Measurements from ENCODE around the gene LRRTM4. TPM values are rescaled to one million over a fixed set of nuclear protein-coding genes. Genes with fewer than 3 reads are reported as not detected.

LRRTM4 gene
- total and polyA plus RNA-seq, 2 experiments from 2014 or later = 0.44 to 6.5 TPM

GRCh38 chr2:77296791-77297190 is 225.4 kb downstream of the LRRTM4 start:
- no peak overlapping the region for H3K27ac ChIP-seq
- H3K36me3 ChIP-seq (replicated peaks; ENCODE audit: insufficient read depth, low read depth) = no peaks in the 10 kb centered on the region
- no peak for TF ChIP-seq EZH2phosphoT487 (IDR thresholded peaks at IDR 0.05; ENCODE audit: low read depth, severe bottlenecking, unreplicated experiment)
- no peak for TF ChIP-seq EZH2 (IDR thresholded peaks at IDR 0.05; ENCODE audit: borderline replicate concordance)
- TF ChIP-seq, protein P1, sequence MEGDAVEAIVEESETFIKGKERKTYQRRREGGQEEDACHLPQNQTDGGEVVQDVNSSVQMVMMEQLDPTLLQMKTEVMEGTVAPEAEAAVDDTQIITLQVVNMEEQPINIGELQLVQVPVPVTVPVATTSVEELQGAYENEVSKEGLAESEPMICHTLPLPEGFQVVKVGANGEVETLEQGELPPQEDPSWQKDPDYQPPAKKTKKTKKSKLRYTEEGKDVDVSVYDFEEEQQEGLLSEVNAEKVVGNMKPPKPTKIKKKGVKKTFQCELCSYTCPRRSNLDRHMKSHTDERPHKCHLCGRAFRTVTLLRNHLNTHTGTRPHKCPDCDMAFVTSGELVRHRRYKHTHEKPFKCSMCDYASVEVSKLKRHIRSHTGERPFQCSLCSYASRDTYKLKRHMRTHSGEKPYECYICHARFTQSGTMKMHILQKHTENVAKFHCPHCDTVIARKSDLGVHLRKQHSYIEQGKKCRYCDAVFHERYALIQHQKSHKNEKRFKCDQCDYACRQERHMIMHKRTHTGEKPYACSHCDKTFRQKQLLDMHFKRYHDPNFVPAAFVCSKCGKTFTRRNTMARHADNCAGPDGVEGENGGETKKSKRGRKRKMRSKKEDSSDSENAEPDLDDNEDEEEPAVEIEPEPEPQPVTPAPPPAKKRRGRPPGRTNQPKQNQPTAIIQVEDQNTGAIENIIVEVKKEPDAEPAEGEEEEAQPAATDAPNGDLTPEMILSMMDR (IDR thresholded peaks at IDR 0.05; ENCODE audit: poor library complexity) = no peak
- H3K4me1 ChIP-seq (ENCODE audit: insufficient read depth) = no peaks in the 10 kb centered on the region
- no peak overlapping the region for H2AFZ ChIP-seq
- no peaks in the 10 kb centered on the region for H3K27me3 ChIP-seq
- H3K79me2 ChIP-seq = no peaks in the 10 kb centered on the region
- H3K9me2 ChIP-seq (replicated peaks; ENCODE audit: insufficient read depth) = no peaks in the 10 kb centered on the region
- 88% methylated on average over 5 of the region's 5 CpGs for WGBS (ENCODE audit: low lambda C conversion rate, missing lambda C conversion rate)
- no peaks in the 10 kb centered on the region for H4K20me1 ChIP-seq (ENCODE audit: insufficient read depth, poor library complexity, severe bottlenecking)
- H3K9me3 ChIP-seq (ENCODE audit: low read depth) = no peaks in the 10 kb centered on the region
- no peak overlapping the region for H3K4me3 ChIP-seq
- H3K4me2 ChIP-seq = no peak overlapping the region
- DNase-seq (ENCODE audit: low spot score) = no peak

DNA sequence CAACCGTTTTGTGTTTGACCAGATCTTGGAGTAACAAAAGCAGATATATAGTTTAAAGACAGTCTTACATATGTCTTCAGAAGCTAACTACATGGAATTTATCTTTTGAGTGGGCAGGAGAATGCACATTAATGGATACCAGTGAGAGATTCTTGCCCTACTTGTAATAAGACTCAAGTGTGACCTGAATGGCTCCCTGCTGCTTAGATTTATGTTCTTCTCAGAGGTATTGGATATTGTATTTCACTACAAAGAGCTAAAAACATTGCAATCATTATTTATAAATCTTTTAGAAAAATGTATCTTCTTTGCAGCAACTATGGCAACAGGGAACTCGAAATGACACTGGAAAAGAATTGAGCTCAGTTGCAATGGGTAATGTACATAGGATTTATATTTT is 227.7 kb downstream of the LRRTM4 start:
- Histone ChIP-seq H3K4me3 (no peak overlapping the region), H3K4me1 (ENCODE audit: insufficient read depth) (no peaks in the 10 kb centered on the region), H2AFZ (no peak overlapping the region), H3K9me2 (replicated peaks; ENCODE audit: insufficient read depth) (no peaks in the 10 kb centered on the region), H3K9me3 (ENCODE audit: low read depth) (no peaks in the 10 kb centered on the region), H3K4me2 (no peak overlapping the region), H3K36me3 (replicated peaks; ENCODE audit: insufficient read depth, low read depth) (no peaks in the 10 kb centered on the region), H4K20me1 (ENCODE audit: insufficient read depth, poor library complexity, severe bottlenecking) (no peaks in the 10 kb centered on the region), H3K27me3 (no peaks in the 10 kb centered on the region), H3K79me2 (no peaks in the 10 kb centered on the region), H3K27ac (no peak overlapping the region)
- 88% methylated on average over 2 of the region's 2 CpGs for WGBS (ENCODE audit: low lambda C conversion rate, missing lambda C conversion rate)
- TF ChIP-seq, protein P1 (IDR thresholded peaks at IDR 0.05; ENCODE audit: poor library complexity) = no peak
- TF ChIP-seq EZH2 (IDR thresholded peaks at IDR 0.05; ENCODE audit: borderline replicate concordance) (no peak), EZH2phosphoT487 (IDR thresholded peaks at IDR 0.05; ENCODE audit: low read depth, severe bottlenecking, unreplicated experiment) (no peak)
- DNase-seq (ENCODE audit: low spot score) = no peak

- no peak overlapping the region for H3K4me2 ChIP-seq
- H4K20me1 ChIP-seq (ENCODE audit: insufficient read depth, poor library complexity, severe bottlenecking) = no peaks in the 10 kb centered on the region
- WGBS (ENCODE audit: low lambda C conversion rate, missing lambda C conversion rate) = 75% methylated on average over 1 of the region's 1 CpG
- no peaks in the 10 kb centered on the region for H3K4me1 ChIP-seq (ENCODE audit: insufficient read depth)
- no peak overlapping the region for H3K27ac ChIP-seq
- H3K9me2 ChIP-seq (replicated peaks; ENCODE audit: insufficient read depth) = no peaks in the 10 kb centered on the region
- no peak for DNase-seq (ENCODE audit: low spot score)
- no peak overlapping the region for H3K4me3 ChIP-seq
- H3K36me3 ChIP-seq (replicated peaks; ENCODE audit: insufficient read depth, low read depth) = no peaks in the 10 kb centered on the region
- no peaks in the 10 kb centered on the region for H3K79me2 ChIP-seq
- TF ChIP-seq EZH2 (IDR thresholded peaks at IDR 0.05; ENCODE audit: borderline replicate concordance) (no peak), EZH2phosphoT487 (IDR thresholded peaks at IDR 0.05; ENCODE audit: low read depth, severe bottlenecking, unreplicated experiment) (no peak)
- TF ChIP-seq, protein P1 (IDR thresholded peaks at IDR 0.05; ENCODE audit: poor library complexity) = no peak
- no peaks in the 10 kb centered on the region for H3K9me3 ChIP-seq (ENCODE audit: low read depth)
- H2AFZ ChIP-seq = no peak overlapping the region
- H3K27me3 ChIP-seq = no peaks in the 10 kb centered on the region
Measured at GRCh38 chr2:77284353-77284752, 237.8 kb downstream of the LRRTM4 start.

DNA sequence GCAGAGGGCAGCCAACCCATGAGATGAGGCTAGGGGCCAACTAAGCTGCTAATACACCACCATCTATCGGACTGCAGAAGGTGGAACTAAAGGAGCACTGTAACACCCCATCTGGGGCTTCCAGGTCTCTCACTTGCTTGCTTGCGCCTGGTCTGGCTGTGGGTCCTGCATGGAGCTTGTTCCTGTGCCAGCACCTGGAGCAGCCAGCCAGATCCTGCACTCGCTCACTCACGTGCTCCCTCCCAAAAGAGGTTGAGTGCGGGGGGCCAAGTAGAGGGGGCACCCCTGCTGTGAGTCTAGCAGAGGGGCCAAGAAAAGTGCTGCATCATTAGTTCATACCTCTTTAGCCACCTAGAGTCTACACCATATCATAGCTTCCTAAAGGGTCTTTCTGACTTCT is 250.9 kb downstream of the LRRTM4 start:
- Histone ChIP-seq H3K27me3 (no peaks in the 10 kb centered on the region), H3K9me3 (ENCODE audit: low read depth) (no peaks in the 10 kb centered on the region), H3K9me2 (replicated peaks; ENCODE audit: insufficient read depth) (no peaks in the 10 kb centered on the region), H2AFZ (no peak overlapping the region), H4K20me1 (ENCODE audit: insufficient read depth, poor library complexity, severe bottlenecking) (no peaks in the 10 kb centered on the region), H3K27ac (no peak overlapping the region), H3K4me2 (no peak overlapping the region), H3K4me1 (ENCODE audit: insufficient read depth) (no peaks in the 10 kb centered on the region), H3K4me3 (no peak overlapping the region), H3K36me3 (replicated peaks; ENCODE audit: insufficient read depth, low read depth) (no peaks in the 10 kb centered on the region), H3K79me2 (no peaks in the 10 kb centered on the region)
- WGBS (ENCODE audit: low lambda C conversion rate, missing lambda C conversion rate) = 98% methylated on average over 5 of the region's 5 CpGs
- DNase-seq (ENCODE audit: low spot score) = no peak
- TF ChIP-seq EZH2phosphoT487 (IDR thresholded peaks at IDR 0.05; ENCODE audit: low read depth, severe bottlenecking, unreplicated experiment) = no peak
- TF ChIP-seq, protein P1 (IDR thresholded peaks at IDR 0.05; ENCODE audit: poor library complexity) = no peak
- no peak for TF ChIP-seq EZH2 (IDR thresholded peaks at IDR 0.05; ENCODE audit: borderline replicate concordance)

Data from hepatocyte (in vitro differentiated cells).